ENCODE data around the gene REEP6.
A peak's percentile ranks its signal among the peaks of the same experiment; 100 is the strongest.
"Not testable (repeated sequence)": the region's sequence is repeated elsewhere in the genome, so short reads cannot be mapped to it uniquely, and the experiment has no call there.

Gene REEP6

GRCh38 chr19:1472231-1473084, 18.5 kb upstream of the REEP6 start:
- no peak for DNase-seq (ENCODE audit: low read depth)

GRCh38 chr19:1473085-1473851, 17.7 kb upstream of the REEP6 start:
- no peak for DNase-seq (ENCODE audit: low read depth)

GRCh38 chr19:1474011-1474764, 16.8 kb upstream of the REEP6 start:
- DNase-seq (ENCODE audit: low read depth): no peak

- DNase-seq (ENCODE audit: low read depth): no peak
Observed at GRCh38 chr19:1474765-1475351, 16.1 kb upstream of the REEP6 start.

GRCh38 chr19:1475751-1476437, 15.1 kb upstream of the REEP6 start:
- no peak for DNase-seq (ENCODE audit: low read depth)

GRCh38 chr19:1477056-1477455, 13.9 kb upstream of the REEP6 start:
- not testable (repeated sequence) for DNase-seq (ENCODE audit: low read depth)

GRCh38 chr19:1478934-1479707, 11.9 kb upstream of the REEP6 start, which contains the start of gene C19orf25:
Gene C19orf25, minus strand, starts transcription at chr19:1479215. Its CDS starts 312 bp downstream, at chr19:1478903.
- DNase-seq (ENCODE audit: low read depth): peak; percentile 60

- no peak for DNase-seq (ENCODE audit: low read depth)
Observed at GRCh38 chr19:1481224-1481892, 9.6 kb upstream of the REEP6 start.

GRCh38 chr19:1481893-1482360, 9.1 kb upstream of the REEP6 start:
- DNase-seq (ENCODE audit: low read depth): no peak

GRCh38 chr19:1482361-1483130, 8.4 kb upstream of the REEP6 start:
- DNase-seq (ENCODE audit: low read depth): no peak

GRCh38 chr19:1483131-1483978, 7.6 kb upstream of the REEP6 start:
- no peak for DNase-seq (ENCODE audit: low read depth)

GRCh38 chr19:1483979-1484428, 7.0 kb upstream of the REEP6 start:
- DNase-seq (ENCODE audit: low read depth): no peak

- DNase-seq (ENCODE audit: low read depth): no peak
Observed at GRCh38 chr19:1486720-1487575, 4.0 kb upstream of the REEP6 start.

- DNase-seq (ENCODE audit: low read depth): no peak
Observed at GRCh38 chr19:1487576-1488281, 3.3 kb upstream of the REEP6 start.

GRCh38 chr19:1488282-1488601, 2.7 kb upstream of the REEP6 start:
- DNase-seq (ENCODE audit: low read depth): no peak

GRCh38 chr19:1489463-1490310, 1.3 kb upstream of the REEP6 start:
- DNase-seq (ENCODE audit: low read depth): no peak

Data from GM04503 (cell line).